GM19463 (cell line): ENCODE results near the gene ABHD10.
"Not testable (repeated sequence)": the region's sequence is repeated elsewhere in the genome, so short reads cannot be mapped to it uniquely, and the experiment has no call there.

ENCODE experiments used
- ATAC-seq: cut with Tn5 transposase; IDR thresholded peaks from one replicate; pipeline ENCODE4 v1.9.1; 2021; ENCODE audit warnings: mild to moderate bottlenecking, moderate library complexity; ENCODE audit not compliant: unreplicated experiment

Gene ABHD10

DNA sequence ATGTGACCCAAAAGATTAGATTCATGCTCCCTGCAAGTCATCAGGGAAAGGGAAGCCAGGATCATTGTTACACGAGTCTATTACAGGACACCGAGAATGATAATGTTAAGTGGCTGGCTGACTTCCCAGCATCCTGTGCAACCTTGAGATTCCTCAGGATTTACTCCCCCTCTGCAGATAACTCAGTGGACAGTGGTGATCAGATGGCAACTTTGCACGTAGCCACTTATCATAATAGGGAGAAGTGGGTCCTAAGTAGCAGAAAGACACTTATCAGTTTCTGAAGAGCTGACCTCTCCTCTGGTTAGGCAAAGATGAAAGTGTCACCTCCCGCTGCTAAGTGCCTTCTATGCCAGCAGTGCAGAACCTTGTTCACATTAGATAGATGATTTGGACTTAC lies 49.0 kb downstream of the ABHD10 start:
- ATAC-seq = no peak

DNA sequence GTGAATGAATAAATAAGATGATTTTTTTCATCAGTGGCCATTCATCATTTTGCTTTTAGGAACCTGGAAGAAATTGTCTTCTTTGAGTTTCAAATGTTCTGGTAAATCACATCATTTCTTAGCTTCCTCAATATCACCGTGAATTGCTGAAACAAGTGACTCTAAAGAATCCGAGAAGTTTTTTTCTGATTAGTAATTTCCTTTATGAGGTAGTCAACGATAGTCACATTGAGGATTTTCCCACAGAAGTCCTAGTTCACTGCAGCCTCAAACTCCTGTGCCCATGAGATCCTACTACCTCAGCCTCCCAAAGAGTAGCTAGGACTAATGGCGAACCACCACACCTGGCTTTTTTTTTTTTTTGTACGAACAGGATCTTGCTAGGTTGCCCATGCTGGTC lies 52.1 kb downstream of the ABHD10 start:
- ATAC-seq = no peak

- no peak for ATAC-seq
Measured at GRCh38 chr3:112032098-112032731, 53.4 kb downstream of the ABHD10 start.

- no peak for ATAC-seq
Measured at GRCh38 chr3:112034436-112034835, 55.6 kb downstream of the ABHD10 start, which contains the start of gene TMPRSS7. TSS of gene TMPRSS7 (plus strand) at chr3:112034736. CDS start at chr3:112034846, 110 bp downstream.

DNA sequence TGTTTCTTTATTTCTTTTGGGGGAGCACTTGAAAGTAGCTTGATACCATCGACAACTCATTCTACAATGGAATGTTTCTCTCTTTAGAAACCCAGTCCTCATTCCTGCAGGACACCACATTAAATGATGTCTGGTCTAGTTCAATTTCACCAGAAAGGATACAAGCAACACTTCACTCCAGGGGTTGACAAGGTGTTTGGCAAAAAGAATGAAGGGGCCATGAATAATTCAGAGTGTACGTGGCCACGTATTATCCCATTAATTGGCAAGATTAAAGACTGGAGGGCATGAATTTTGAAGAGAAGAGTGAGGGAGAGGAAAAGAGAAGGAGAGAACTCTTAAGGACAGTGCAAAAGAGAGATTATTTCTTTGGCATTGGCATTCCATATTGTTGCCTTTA lies 56.4 kb downstream of the ABHD10 start:
- no peak for ATAC-seq

DNA sequence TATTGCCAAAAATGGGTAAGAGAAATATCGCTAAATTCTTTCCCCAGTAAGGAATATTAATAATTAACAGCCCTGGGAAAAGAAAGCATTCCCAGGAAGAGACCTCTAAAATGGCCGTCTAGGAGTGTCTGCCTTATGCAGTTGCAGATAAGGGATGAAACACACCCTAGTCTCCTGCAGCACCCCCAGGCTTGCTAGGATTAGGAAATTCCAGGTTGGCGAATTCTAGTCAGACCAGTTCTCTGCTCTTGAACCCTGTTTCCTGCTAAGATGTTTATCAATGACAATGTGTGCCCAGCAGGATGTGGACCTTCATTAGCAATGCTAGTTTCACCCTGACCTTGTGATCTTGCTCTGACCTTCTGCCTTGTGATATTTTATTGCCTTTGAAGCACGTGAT lies 58.4 kb downstream of the ABHD10 start:
- ATAC-seq = not testable (repeated sequence)

DNA sequence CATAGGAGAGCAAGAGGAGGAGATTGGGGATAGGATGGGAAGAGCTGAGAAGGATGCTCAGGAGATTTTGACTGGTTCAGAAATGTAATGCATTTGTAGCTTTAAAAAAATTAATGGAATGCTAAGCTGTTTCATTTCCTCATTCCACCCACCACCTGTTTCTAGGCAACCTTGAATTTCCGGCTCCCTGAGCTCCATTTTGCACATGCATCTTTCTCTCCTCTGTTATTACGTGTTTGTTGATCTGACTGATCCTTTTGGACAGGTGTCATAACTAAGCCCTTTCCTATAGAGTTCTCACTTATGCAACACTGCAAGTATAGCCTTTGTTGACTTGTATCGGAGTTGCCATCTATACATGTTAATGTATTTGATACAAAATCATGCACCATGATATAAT lies 60.0 kb downstream of the ABHD10 start:
- peak; percentile 45 for ATAC-seq

DNA sequence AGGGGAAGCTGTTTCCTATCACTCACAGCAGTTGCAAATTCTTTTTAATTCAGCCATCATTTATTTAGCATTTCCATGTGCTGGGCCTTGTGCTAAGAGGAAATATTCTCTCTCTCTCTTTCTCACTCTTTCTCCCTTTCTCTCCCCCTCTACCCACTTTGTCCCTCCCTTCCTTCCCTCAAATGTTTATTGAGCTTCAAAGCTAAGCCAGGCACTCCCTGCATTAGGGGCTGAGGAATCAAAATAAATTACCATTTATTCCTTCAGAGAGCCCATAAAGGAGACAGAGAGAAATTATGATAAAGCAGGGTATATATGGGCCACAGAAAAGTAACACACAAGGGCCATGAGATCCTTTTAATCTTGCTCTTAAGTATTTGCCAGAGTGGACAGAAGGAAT lies 62.5 kb downstream of the ABHD10 start:
- ATAC-seq = no peak

GRCh38 chr3:112042842-112043280 lies 64.0 kb downstream of the ABHD10 start:
- no peak for ATAC-seq
